DMS53 treated with DMSO at 0.1 percent for 48 hours (cell line): ENCODE measurements around the gene TRABD2B.
A peak's percentile ranks its signal among the peaks of the same experiment; 100 is the strongest.

Source experiments
- DNase-seq: peaks from one replicate; lab custom pipeline; 2025; ENCODE audit not compliant: unreplicated experiment; lab: John Stamatoyannopoulos, UW

Gene TRABD2B

GRCh38 chr1:47745715-47746609 lies 251.2 kb downstream of the TRABD2B start:
- no peak for DNase-seq

GRCh38 chr1:47742890-47743760 lies 254.1 kb downstream of the TRABD2B start:
- DNase-seq = no peak

- DNase-seq = peak; percentile 31
These were observed 258.5 kb downstream of the TRABD2B start for GRCh38 chr1:47738560-47739182.

GRCh38 chr1:47732489-47732888 lies 264.7 kb downstream of the TRABD2B start:
- DNase-seq = peak; percentile 83

GRCh38 chr1:47731730-47732129 lies 265.5 kb downstream of the TRABD2B start:
- no peak for DNase-seq

GRCh38 chr1:47729685-47730084 lies 267.5 kb downstream of the TRABD2B start:
- DNase-seq = no peak

- no peak for DNase-seq
These were observed 269.5 kb downstream of the TRABD2B start for GRCh38 chr1:47727697-47728085.

- no peak for DNase-seq
These were observed 270.0 kb downstream of the TRABD2B start for GRCh38 chr1:47727051-47727696.

GRCh38 chr1:47725992-47726855 lies 271.0 kb downstream of the TRABD2B start:
- peak; percentile 96 for DNase-seq

- DNase-seq = peak; percentile 61
These were observed 271.6 kb downstream of the TRABD2B start for GRCh38 chr1:47725511-47725991.

- DNase-seq = peak; percentile 12
These were observed 272.1 kb downstream of the TRABD2B start for GRCh38 chr1:47725000-47725473.

GRCh38 chr1:47724432-47724999 lies 272.7 kb downstream of the TRABD2B start:
- no peak for DNase-seq

- no peak for DNase-seq
These were observed 274.1 kb downstream of the TRABD2B start for GRCh38 chr1:47722909-47723580.

- DNase-seq = no peak
These were observed 275.1 kb downstream of the TRABD2B start for GRCh38 chr1:47722101-47722500.

- DNase-seq = no peak
These were observed 277.1 kb downstream of the TRABD2B start for GRCh38 chr1:47720111-47720510.

GRCh38 chr1:47717341-47717740 lies 279.8 kb downstream of the TRABD2B start:
- DNase-seq = no peak

- no peak for DNase-seq
These were observed 283.0 kb downstream of the TRABD2B start for GRCh38 chr1:47713975-47714767.
